GM21529 (cell line): ENCODE results near the gene CAPN12.

Experiments
- ATAC-seq: cut with Tn5 transposase; IDR thresholded peaks from one replicate; pipeline ENCODE4 v1.9.1; 2021; ENCODE audit not compliant: unreplicated experiment

Gene CAPN12

DNA sequence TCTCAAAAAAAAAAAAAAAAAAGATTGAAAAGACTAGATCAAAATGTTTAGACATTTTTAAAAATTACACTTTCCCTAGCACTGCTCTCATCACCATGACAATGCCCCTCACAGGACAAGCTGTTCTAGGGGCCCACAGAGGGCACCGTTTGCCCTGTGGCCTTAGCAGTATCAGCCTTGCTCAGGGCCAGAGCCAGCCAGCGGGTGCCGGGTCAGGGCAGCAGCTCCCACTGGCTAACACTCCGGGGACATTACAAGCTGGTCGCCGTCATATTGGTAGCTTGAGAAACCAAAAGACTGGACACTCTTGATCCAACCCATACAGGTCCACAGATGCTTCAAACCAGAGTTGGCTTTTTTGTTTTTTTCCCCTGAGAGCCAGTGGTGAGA, 18.0 kb downstream of the CAPN12 start:
- no peak for ATAC-seq

DNA sequence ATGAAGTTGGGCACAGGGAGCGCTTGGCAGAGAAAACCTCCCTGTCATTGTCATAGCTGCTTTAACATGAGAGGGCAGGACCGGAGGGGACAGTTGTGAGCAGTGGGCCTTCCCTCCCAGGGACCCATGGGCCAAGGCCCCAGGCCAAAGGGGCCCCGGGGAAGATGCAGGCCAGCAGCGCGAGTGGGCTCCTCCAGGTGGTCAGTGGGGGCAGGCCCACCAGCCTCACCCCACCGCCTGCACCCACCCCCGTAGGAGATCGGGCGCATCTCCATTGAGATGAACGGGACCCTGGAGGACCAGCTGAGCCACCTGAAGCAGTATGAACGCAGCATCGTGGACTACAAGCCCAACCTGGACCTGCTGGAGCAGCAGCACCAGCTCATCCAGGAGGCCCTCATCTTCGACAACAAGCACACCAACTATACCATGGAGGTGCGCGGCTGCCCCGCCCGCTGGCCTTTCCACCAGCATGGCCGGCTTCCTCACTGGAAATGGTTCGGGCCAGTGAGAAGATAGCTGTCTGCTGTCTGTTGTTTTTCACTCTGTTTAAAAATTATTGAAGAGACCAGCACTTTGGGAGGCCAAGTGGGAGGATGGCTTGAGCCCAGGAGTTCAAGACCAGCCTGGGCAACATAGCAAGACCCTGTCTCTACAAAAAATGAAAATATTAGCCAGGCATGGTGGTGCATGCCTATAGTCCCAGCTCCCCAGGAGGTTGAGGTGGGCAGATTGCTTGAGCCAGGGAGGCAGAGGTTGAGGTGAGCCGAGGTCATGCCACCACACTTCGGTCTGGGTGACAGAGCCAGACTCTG, 18.6 kb downstream of the CAPN12 start:
- ATAC-seq: no peak

- no peak for ATAC-seq
Measured at GRCh38 chr19:38723990-38724854, 20.1 kb downstream of the CAPN12 start.

GRCh38 chr19:38723606-38723965, 20.7 kb downstream of the CAPN12 start:
- ATAC-seq: no peak

- no peak for ATAC-seq
Measured at GRCh38 chr19:38722947-38723605, 21.2 kb downstream of the CAPN12 start.

GRCh38 chr19:38721979-38722773, 22.1 kb downstream of the CAPN12 start:
- no peak for ATAC-seq

- ATAC-seq: no peak
Measured at GRCh38 chr19:38721496-38721895, 22.8 kb downstream of the CAPN12 start.

- ATAC-seq: no peak
Measured at GRCh38 chr19:38720559-38721236, 23.6 kb downstream of the CAPN12 start.

GRCh38 chr19:38719761-38720558, 24.3 kb downstream of the CAPN12 start:
- no peak for ATAC-seq

GRCh38 chr19:38718747-38719543, 25.3 kb downstream of the CAPN12 start:
- no peak for ATAC-seq

GRCh38 chr19:38717855-38718254, 26.4 kb downstream of the CAPN12 start:
- ATAC-seq: no peak

- ATAC-seq: no peak
Measured at GRCh38 chr19:38717051-38717450, 27.2 kb downstream of the CAPN12 start.

DNA sequence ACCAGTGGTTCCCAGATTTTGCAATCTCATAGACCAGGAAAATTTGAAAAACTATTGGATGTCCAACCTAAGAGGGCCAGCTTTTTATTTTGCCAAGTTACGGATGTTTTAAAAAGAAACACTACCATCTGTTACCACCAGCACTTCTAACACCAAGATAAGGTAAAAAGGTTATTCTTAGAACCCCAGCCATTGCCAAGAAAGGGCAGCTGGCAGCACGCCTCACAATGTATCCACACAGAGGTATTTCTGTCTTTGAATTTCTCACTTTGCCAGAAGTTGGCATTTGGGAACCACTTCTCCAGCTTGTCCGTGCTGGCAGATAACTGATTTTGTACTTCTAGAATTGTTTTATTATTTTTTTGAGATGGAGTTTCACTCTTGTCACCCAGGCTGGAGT, 28.7 kb downstream of the CAPN12 start:
- ATAC-seq: no peak

- no peak for ATAC-seq
Measured at GRCh38 chr19:38714354-38714778, 29.9 kb downstream of the CAPN12 start.

DNA sequence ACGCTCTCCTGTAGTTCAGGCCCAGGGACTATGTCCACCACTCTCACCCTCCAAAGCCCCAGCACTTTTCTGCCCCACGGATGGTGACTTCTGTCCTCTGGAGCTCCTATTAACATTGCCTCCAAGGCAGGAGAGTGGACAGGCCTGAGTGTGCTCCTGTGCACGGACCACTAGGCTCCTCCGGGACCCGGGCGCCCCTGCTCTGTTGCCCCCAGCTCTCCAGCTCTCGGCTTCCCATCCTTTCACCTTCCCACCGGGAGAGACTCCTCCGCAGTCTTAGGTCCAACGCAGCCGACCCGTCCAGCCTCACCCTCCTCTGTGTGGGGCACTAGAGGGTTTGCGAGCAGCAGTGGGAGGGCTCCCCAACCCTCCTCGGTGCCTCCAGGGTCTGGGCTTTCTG, 30.4 kb downstream of the CAPN12 start:
- ATAC-seq: no peak

GRCh38 chr19:38713227-38713649, 31.0 kb downstream of the CAPN12 start:
- ATAC-seq: no peak

- no peak for ATAC-seq
Measured at GRCh38 chr19:38712161-38712748, 32.0 kb downstream of the CAPN12 start.

GRCh38 chr19:38711726-38712153, 32.5 kb downstream of the CAPN12 start:
- ATAC-seq: no peak
